GM19395 (cell line): ENCODE data around the gene ARID3C.

Experiments
- ATAC-seq: cut with Tn5 transposase; IDR thresholded peaks from one replicate; pipeline ENCODE4 v1.9.1; 2021; ENCODE audit warnings: mild to moderate bottlenecking, moderate library complexity; ENCODE audit not compliant: unreplicated experiment

The ARID3C gene, protein sequence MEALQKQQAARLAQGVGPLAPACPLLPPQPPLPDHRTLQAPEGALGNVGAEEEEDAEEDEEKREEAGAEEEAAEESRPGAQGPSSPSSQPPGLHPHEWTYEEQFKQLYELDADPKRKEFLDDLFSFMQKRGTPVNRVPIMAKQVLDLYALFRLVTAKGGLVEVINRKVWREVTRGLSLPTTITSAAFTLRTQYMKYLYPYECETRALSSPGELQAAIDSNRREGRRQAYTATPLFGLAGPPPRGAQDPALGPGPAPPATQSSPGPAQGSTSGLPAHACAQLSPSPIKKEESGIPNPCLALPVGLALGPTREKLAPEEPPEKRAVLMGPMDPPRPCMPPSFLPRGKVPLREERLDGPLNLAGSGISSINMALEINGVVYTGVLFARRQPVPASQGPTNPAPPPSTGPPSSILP

DNA sequence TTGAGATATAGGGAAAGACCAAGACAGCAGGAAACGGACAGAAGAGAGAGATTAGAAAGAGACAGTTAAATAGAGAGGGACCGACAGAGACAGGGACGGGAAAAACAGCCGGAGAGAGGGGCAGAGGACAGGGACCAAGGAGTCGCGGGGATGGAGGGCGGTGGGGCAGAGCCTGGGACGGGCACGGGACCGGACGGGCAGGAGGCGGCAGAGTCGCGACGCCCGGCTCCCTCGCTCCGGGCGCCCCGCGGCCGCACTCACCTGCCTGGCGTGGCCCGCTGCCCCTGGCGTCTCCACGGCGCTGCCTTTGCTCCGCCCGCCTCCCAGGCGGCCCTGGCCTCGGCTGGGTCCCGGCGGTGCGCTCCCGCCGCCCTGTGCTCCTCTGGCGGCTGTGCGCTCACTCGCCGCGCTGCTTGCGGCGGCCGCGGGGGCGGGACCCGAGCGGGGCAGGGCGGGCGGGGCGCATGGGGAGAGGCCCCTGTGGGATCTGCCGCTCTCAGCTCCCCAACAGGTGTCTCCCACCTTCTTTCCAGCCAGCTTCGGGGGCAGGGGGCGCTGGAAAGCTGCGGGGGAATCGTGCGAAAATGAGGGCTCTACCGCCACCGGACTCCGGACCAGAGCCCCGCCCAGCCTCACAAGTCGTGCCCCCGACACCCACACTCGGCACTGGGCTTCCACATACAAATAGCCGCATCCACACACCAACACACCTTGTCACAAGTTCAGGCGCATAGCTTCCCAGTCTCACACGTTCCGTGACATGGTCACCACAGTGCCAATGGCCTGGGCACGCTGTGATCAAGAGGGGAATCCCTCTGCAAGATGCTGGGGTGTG lies at the start of gene ARID3C:
Gene ARID3C (minus strand): TSS at position 411 of the 835 bp plus-strand sequence. CDS start 1,052 bp downstream, outside the sequence.
- no peak for ATAC-seq

DNA sequence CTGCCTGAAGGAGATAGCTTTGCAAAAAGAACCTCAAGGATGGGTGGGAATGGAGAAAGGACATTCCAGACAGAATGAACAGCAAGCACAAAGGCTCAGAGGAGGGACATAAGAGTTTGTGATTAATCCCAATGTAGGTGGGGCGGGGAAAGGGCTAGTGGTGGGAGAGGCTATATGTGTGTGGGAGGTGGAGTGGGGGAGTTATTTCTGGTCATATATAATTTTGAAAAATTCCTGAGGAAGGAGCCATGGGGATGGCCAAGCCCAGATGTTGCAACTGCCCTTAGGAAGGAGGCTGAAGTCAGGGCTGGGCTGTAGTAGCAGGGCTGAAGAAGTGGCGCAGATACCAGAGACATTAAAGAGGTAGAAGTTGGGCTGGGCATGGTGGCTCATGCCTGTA lies 47.0 kb upstream of the ARID3C start:
- no peak for ATAC-seq

DNA sequence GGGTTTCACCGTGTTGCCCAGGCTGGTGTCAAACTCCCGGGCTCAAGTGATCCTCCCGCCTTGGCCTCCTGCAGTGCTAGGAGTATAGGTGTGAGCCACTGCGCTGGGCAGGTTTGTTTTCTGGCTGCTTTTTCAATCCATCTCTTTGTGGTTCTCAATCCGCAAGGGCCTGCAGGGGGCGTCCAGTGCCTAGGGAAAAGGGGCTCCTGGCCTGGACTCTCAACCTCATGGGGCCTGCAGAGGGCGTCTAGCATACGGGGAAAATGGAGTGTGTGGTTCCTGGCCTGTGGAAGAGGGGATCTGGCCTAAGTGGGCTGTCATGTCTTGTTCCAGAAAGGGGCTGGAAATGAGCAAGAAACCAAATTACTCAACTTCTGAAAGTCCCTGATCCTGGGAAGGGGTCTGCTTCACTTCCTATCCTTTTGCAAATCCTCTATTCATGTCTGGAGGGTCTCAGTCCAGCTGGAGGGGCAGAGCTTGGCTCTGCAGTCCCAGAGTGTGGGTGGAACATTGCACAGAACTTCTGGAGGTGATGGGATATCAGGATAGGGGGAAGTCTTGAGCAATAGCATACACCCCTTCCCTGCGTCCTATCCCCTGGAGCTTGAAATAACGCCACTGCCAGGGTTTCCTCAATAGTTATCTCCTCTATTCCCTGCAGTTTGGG lies 46.3 kb upstream of the ARID3C start:
- no peak for ATAC-seq

DNA sequence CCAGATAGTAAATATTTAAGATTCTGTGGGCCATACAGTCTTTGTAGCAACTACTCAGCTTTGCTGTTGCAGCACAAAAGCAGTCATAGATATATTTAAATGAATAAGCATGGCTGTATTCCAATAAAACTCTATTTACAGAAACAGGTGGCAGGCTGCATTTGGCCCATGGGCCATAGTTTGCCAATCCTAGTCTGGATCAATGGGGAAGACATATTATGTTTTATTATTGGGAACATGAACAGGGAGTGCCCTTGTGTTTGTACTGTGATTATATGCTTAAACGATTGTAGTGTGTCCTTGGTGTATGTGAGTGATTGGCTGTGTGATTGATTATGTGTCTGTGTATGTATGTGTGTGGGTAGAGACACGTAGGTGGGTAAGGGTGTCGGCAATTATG lies 45.6 kb upstream of the ARID3C start:
- no peak for ATAC-seq

DNA sequence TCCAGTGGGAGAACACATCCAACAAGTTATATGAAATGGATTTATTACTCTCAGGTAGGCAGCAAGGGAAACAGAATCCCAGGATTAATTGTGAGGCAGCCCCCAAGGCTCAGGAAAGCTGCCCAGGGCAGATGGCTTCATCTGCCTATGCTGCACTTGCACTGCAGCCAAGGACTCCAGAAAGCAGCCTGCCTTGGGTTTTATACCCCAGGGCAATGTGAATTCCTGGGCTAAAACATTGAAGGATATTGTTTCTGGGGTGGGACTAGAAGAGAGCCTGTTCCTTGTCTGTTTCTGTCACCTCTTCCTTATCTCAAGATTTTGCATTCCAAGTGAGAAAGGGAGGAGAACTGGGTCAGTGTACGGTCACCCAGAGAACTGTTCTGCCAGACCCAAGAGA lies 42.4 kb upstream of the ARID3C start:
- ATAC-seq, result no peak

DNA sequence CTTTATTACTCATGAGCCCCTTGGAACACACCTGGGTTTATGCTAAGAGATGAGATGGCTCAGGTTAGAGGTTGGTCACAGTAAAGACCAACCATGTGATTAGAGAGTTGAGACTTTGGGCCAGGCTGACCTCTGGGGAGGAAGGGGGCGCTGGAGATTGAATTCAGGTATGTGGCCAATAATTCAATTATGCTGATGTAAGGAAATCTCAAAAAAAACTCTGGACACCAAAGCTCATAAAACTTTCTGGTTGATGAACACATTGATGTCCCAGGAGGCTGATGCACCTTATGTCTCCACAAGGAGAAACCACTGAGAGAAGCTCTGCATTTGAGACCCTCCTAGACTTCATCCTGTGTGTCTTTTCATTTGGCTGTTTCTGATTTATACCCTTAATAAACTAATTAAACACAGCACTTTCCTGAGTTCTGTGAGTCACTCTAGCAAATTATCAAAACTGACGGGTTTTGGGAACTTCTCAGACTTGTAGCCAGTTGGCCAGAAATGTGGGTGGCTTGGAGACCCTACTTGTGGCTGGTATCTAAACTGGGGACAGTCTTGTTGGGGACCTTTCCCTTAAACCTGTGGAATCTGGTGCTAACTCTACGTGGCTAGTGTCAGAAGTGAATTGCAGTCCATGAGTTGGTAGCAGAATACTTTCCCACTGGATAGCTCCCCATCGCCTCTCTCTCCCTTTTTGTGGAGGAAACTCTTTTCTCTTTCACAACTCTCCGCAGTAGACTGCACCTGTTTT lies 41.1 kb upstream of the ARID3C start:
- no peak for ATAC-seq

DNA sequence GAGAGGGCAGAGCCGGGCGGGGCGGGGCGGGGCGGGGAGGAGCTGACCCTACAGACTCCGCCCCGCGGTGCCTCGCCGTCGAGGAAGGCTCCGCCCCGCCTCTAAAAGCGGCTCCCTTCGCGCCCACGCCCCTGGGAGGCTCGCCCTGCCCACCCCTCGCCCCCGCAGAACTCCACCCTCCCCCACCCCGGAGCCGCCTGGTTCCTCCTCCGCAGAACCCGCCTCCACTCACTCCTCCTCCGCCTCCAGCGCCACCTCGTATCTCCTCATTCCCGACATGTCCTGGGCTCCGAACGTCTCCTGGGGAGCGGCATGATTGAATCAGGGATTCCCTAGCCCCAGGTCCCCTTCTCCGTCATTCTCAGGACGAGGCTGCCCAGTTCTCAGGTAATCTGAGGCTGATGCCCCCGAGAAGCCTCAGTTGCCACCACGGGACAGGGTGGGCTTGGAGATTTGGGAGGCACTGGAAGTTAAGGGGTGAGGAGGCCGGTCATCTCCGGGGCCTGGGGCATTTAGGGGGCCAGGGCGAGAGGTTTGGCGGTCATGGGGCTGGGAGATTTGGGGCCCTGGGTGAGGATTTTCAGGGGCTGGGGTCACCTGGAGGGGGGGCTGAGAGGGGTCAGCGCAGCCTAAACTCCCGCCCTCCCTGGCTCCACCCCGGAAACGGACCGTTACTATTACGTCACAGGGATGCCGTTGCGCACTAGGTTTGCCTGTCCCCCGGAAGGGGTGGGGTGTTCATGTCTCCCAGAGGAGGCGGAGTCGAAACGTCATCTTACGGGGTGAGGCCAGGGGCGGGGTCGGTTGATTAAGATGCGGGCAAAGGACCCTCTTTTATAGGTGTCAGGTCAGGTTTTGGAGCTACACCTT lies 36.8 kb upstream of the ARID3C start:
- peak; percentile 70 for ATAC-seq

DNA sequence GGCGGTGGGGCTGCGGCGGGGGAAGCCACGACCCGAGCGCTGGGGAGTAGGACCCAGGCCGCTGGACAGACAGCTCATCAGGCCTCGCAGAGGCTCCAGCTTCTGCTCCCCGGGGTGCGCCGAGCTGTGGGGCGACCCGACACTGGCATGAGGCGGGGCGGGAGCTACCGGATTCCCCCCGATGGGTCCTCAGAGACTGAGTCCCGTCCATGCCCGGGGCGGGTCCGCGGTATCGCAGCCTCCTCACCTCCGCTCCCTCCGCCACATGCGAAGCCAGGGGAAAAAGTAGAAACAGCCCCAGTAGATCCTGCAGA lies 36.2 kb upstream of the ARID3C start:
- ATAC-seq, result peak; percentile 28

DNA sequence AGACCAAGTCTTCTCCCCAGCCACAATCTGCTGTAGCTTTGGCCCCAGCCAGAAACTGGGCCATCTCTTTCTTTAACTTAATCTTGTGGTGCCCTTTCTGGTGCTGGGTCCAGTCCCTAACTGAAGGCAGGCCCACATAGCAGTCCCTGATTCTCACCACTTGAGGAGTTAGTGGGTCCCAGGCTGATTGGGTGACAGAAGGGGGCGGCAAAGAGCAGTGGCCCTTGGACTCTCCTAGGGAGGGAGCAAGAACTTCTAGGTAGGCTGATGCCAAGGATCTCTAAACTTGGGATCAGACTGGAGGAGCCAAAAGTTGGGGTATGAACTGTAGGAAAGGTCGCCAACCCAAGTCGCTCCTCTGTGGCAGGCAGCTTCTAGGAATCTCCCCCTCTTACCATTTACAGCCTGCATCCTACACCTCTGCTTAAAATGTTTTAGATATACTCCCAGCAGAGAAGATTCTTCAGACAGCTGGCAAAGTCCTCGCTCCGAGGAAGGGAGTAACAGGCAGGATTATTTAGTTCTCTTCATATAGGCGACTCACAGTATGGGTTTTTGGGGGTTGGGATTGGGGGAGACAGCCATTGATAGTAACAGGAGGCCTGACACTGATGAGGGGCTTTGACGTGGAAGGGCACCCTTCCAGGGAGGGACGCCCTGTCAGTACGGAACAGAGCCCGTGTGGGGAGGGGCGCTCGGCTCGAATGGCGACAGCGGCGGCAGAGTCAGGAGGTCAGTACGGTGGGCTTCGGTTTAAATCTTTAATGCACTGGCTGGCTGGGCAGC lies 35.6 kb upstream of the ARID3C start:
- ATAC-seq, result peak; percentile 58

DNA sequence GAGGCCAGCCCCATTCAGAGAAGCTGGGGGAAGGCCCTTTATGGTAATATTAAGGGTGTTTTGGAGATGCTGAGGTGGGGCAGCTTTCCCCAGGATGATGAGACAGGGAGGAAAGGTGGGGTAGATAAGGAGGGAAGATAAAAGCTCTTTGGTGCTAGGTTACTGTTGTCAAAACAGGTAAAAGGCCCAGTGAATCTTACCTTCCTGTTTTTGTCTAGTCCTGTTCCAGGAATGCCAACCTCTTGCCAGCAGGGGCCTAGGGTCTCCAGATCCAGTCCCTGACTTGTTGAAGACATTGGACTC lies 34.4 kb upstream of the ARID3C start:
- ATAC-seq, result no peak

DNA sequence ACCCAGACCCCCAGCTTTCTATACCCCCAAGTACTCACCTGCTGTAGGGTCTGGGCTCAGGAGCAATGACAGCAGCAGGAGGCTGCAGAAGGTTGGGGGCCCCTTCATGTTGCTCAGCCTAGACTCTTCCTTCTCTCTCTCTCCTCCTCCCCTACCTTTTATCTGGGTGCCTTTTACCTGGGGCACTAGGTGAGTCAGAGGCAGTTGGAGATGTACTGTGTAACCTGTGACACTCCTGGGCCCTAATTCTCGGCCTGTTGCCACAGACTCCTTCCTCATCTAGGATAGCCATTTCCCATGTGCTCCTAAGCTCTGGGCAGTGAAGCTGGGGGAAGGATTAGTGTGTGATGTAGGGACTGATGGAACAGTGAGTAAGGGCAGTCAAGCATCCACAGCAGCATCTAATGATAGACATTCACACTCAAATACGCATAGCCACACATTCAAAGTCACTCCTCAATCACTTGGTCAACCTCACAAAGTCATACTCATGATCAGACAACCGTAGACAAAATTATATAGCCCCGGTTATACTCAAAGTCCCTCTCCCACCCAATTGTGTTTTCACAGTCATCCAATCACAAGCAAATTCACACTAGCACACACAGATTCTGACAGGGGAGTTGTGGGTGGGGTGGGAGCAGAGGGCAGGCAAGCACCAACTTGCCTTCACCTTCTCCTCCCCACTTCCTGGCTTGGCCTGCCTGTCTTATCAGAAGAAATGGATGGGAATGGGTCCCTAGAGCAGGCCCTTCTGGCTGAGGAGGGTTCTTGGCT lies 33.8 kb upstream of the ARID3C start, which contains the start of gene CCL27:
Gene CCL27 (minus strand): TSS at position 132 of the 777 bp plus-strand sequence. CDS start 24 bp downstream, at position 108.
- no peak for ATAC-seq

DNA sequence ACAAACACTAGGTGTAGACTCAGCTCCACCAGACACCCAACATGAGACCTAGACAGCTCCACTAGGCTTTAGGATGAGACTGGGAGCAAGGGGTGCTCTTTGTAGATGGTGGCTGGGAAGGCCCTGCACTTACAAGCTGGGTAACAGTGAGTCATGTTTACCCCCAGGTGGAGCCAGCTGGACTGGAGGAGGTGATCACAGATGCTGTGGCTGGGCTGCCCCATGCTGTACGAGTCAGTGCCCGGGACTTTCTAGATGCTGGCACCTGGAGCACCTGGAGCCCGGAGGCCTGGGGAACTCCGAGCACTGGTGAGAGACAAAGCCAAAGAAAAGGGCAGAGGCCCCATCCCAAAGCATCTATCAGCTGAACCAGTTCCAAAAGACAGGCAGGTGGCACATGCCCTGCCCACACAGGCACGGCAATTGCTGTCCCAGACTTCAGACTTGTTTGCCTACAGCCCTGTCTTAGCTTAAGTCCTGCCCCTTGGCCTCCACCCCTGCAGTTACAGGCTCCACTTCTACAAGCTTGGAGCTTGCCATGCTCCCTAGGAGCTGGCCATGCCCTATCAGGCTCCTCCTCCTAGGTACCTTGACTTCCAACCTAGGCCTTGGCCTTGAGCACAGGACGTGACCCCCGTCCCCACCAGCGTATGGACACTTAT lies 30.9 kb upstream of the ARID3C start:
- ATAC-seq, result no peak

DNA sequence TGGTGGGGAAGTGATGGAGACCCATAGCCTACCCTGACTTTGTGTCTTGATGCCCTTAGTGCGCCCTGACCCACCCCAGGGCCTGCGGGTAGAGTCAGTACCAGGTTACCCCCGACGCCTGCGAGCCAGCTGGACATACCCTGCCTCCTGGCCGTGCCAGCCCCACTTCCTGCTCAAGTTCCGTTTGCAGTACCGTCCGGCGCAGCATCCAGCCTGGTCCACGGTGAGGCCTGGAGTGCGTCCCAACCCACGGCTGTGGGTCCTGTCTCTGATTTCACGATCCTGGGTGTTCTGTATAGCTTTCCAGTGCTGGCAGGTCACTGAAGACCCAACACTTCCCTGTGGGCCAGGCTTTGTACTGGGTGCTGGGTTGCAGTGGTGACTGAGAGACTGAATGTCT lies 29.6 kb upstream of the ARID3C start:
- no peak for ATAC-seq

DNA sequence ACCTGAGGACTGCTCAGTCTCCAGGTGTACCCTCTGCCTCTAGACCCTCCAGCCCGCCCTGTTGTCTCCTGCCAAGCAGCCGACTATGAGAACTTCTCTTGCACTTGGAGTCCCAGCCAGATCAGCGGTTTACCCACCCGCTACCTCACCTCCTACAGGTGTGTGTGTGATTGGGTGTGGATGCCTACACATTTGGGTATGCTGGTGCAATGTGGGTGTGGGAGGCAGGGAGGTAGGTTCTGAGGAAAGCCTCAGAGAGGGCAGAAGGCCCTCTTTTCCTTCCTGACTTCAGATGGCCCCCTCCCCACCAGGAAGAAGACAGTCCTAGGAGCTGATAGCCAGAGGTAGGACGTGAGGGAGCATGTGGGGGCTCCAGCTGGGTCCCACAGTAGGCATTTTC lies 28.1 kb upstream of the ARID3C start:
- ATAC-seq, result no peak

DNA sequence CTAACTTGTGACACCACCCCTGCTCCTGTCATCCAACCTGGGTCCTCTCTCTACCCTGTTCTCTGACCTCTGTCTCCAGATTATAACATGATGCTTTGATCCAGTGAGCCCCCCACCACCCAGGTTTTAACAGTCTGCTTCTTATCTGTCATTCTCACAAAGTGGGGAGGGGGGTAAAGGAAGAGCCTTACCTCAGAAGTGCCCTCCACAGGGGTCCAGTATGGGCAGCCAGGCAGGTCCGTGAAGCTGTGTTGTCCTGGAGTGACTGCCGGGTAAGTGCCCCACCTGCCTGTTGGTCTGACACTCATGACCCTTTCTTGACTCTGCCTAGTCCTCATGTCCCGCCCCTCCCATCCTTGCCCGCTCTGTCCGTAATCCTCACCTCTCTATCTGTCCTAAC lies 26.5 kb upstream of the ARID3C start:
- no peak for ATAC-seq

DNA sequence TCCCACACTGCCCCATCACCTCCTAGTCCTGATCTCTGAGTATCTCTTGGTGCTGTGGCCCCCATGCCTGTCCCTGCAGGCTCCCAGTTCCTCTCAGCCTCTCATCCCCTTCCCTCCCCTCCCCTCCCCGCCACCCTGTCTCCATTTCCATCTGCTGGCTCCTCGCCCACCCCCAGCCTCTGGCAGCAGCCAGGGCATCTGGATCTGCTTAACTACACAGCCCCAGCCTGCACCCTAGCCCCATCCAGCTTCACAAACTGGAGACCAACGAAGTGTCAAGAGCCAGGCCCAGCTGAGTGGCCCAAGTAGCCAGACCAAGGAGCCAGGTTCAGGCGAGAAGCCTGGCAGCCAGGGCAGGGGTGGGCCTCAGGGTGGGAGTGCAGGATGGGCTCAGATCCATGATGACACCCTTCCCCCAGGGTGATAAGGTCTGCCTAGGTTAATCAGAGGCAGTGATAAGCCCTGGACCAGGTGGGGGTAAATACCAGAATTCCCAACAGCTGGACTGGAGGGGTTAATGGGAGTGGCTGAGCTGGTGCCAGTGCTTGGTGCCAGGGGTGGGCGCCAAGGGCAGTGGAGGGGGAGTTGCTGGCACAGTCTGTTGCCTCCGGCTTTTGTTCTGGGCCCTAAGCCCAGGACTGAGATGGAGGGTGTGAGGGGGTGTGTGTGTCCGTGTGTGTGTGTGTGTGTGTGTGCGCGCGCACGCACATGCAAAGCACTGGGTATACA lies 25.6 kb upstream of the ARID3C start:
- no peak for ATAC-seq
